Fibroblast of lung (primary cell): ENCODE results near the gene ETFA. TPM values are rescaled to one million over a fixed set of nuclear protein-coding genes. Genes with fewer than 3 reads are reported as not detected.
A peak's percentile ranks its signal among the peaks of the same experiment; 100 is the strongest.
"Not testable (repeated sequence)": the region's sequence is repeated elsewhere in the genome, so short reads cannot be mapped to it uniquely, and the experiment has no call there.

Experiments used
- DNase-seq, 2 donors: peaks; one replicate each; pipeline versions ENCODE4 v3.0.0 to v3.0.0-alpha.2; 2010; ENCODE audit warnings: low read depth in 2 of 2
- H2AFZ ChIP-seq: 2 replicates; pipeline ENCODE4 v1.5.1; 2012; ENCODE audit warnings: low read length, control low read depth, inconsistent platforms
- H3K27ac ChIP-seq: 2 replicates; pipeline ENCODE4 v1.5.1; 2011; ENCODE audit warnings: low read length, control low read depth; ENCODE audit not compliant: insufficient read depth
- H3K27me3 ChIP-seq: 2 replicates; pipeline ENCODE4 v1.5.1; 2011; ENCODE audit warnings: mild to moderate bottlenecking, low read length; ENCODE audit not compliant: control insufficient read depth, insufficient read depth
- H3K36me3 ChIP-seq: 2 replicates; pipeline ENCODE4 v1.5.1; 2011; ENCODE audit warnings: low read length; ENCODE audit not compliant: control insufficient read depth, insufficient read depth
- H3K4me1 ChIP-seq: 2 replicates; pipeline ENCODE4 v1.5.1; 2011; ENCODE audit warnings: low read length; ENCODE audit not compliant: control insufficient read depth, insufficient read depth; ENCODE audit errors: extremely low read depth
- H3K4me2 ChIP-seq: 2 replicates; pipeline ENCODE4 v1.5.1; 2011; ENCODE audit warnings: low read length, control low read depth; ENCODE audit not compliant: insufficient read depth; ENCODE audit errors: extremely low read depth
- H3K4me3 ChIP-seq, 4 experiments: fragments of 200-600 bp in 1 of 4; sonication (generic) in 1 of 4; replicated peaks in 1 of 4; 2 replicates each; pipeline ENCODE4 v1.5.1; 2011 to 2016; ENCODE audit warnings: low read length in 4 of 4, low read depth in 3 of 4, mild to moderate bottlenecking in 3 of 4, control low read depth in 2 of 4, inconsistent platforms in 1 of 4, mixed read lengths in 1 of 4; ENCODE audit not compliant: insufficient read depth in 1 of 4; ENCODE audit errors: control extremely low read depth in 1 of 4
- H3K79me2 ChIP-seq: 2 replicates; pipeline ENCODE4 v1.5.1; 2012; ENCODE audit warnings: mild to moderate bottlenecking, low read length, inconsistent platforms; ENCODE audit not compliant: control insufficient read depth, insufficient read depth
- H3K9ac ChIP-seq: 2 replicates; pipeline ENCODE4 v1.5.1; 2011; ENCODE audit warnings: mild to moderate bottlenecking, low read length, control low read depth; ENCODE audit not compliant: insufficient read depth
- H3K9me3 ChIP-seq: 2 replicates; pipeline ENCODE4 v1.5.1; 2012; ENCODE audit warnings: low read depth, low read length; ENCODE audit not compliant: control insufficient read depth, insufficient read depth
- H4K20me1 ChIP-seq: 2 replicates; pipeline ENCODE4 v1.5.1; 2011; ENCODE audit warnings: low read length; ENCODE audit not compliant: control insufficient read depth, insufficient read depth; ENCODE audit errors: extremely low read depth
- CTCF ChIP-seq, 2 donors: IDR thresholded peaks in 1 of 2; conservative IDR thresholded peaks in 1 of 2; 1 replicate in 1 of 2; 2 replicates in 1 of 2; pipeline ENCODE4 v1.5.1; 2011 to 2012; ENCODE audit warnings: low read length in 2 of 2, control low read depth in 1 of 2, inconsistent platforms in 1 of 2, low read depth in 1 of 2, mild to moderate bottlenecking in 1 of 2
- EZH2 ChIP-seq: IDR thresholded peaks from 2 replicates; pipeline ENCODE4 v1.5.1; 2012; ENCODE audit warnings: low read length, control low read depth, mild to moderate bottlenecking; ENCODE audit errors: missing control alignments
- polyA plus RNA-seq, 2 donors: library from polyadenylated mRNA; depleted of rRNA in 1 of 2; stranded (reverse) in 1 of 2; unstranded in 1 of 2; fragments of >200 nt; gene quantifications; 2 replicates each; pipeline ENCODE4 v1.2.1, GENCODE V29; 2011 to 2012; ENCODE audit warnings: missing spikeins in 1 of 2
- total RNA-seq: library from RNA; depleted of rRNA; stranded (reverse); fragments of >200 nt; gene quantifications from 2 replicates; pipeline ENCODE4 v1.2.1, GENCODE V29; 2014

ETFA gene
- total and polyA plus RNA-seq, 2 donors (not counting 1 experiment from before 2014, with no cell fraction given): 129 to 161 TPM

- Histone ChIP-seq H3K9me3 (no peaks in the 10 kb centered on the region), H3K4me3 (no peak overlapping the region), H3K79me2 (no peaks in the 10 kb centered on the region), H3K27ac (no peak overlapping the region), H3K36me3 (peaks cover 2% of the 10 kb centered on the region), H2AFZ (no peak overlapping the region), H3K27me3 (no peaks in the 10 kb centered on the region), H3K9ac (no peak overlapping the region), H4K20me1 (no peaks in the 10 kb centered on the region), H3K4me1 (no peaks in the 10 kb centered on the region), H3K4me2 (no peak overlapping the region)
- peak; percentile 14 to 40 for DNase-seq
- TF ChIP-seq EZH2 (no peak), CTCF (conservative IDR thresholded peaks at IDR 0.05 in 1 of 2, IDR thresholded peaks at IDR 0.05 in 1 of 2; ENCODE audit: low read depth in 1 of 2, low read length in 2 of 2) (no peak)
Observed at GRCh38 chr15:76274226-76274625, 37.0 kb downstream of the ETFA start.

GRCh38 chr15:76270876-76271275 lies 40.4 kb downstream of the ETFA start:
- Histone ChIP-seq H3K9ac (no peak overlapping the region), H3K27me3 (no peaks in the 10 kb centered on the region), H3K4me1 (no peaks in the 10 kb centered on the region), H3K4me3 (no peak overlapping the region), H3K4me2 (no peak overlapping the region), H2AFZ (no peak overlapping the region), H3K9me3 (no peaks in the 10 kb centered on the region), H4K20me1 (no peaks in the 10 kb centered on the region), H3K79me2 (no peaks in the 10 kb centered on the region), H3K36me3 (peaks cover 3% of the 10 kb centered on the region), H3K27ac (no peak overlapping the region)
- DNase-seq: no peak
- TF ChIP-seq CTCF (conservative IDR thresholded peaks at IDR 0.05 in 1 of 2, IDR thresholded peaks at IDR 0.05 in 1 of 2; ENCODE audit: low read depth in 1 of 2, low read length in 2 of 2) (no peak), EZH2 (no peak)

- no peaks in the 10 kb centered on the region for H3K4me1 ChIP-seq
- no peak overlapping the region for H3K4me2 ChIP-seq
- H3K36me3 ChIP-seq: peaks cover 2% of the 10 kb centered on the region
- H3K9me3 ChIP-seq: no peaks in the 10 kb centered on the region
- no peak for DNase-seq
- no peaks in the 10 kb centered on the region for H4K20me1 ChIP-seq
- no peak overlapping the region for H3K9ac ChIP-seq
- H3K4me3 ChIP-seq: no peak overlapping the region
- H2AFZ ChIP-seq: no peak overlapping the region
- TF ChIP-seq CTCF (conservative IDR thresholded peaks at IDR 0.05 in 1 of 2, IDR thresholded peaks at IDR 0.05 in 1 of 2; ENCODE audit: low read depth in 1 of 2, low read length in 2 of 2) (no peak), EZH2 (no peak)
- H3K79me2 ChIP-seq: no peaks in the 10 kb centered on the region
- no peaks in the 10 kb centered on the region for H3K27me3 ChIP-seq
- H3K27ac ChIP-seq: no peak overlapping the region
Observed at GRCh38 chr15:76267077-76267476, 44.2 kb downstream of the ETFA start.

GRCh38 chr15:76265769-76266168 lies 45.5 kb downstream of the ETFA start:
- not testable (repeated sequence) for H4K20me1 ChIP-seq, H3K4me3 ChIP-seq, H3K27me3 ChIP-seq, H3K9me3 ChIP-seq, H3K36me3 ChIP-seq, H3K9ac ChIP-seq, H3K79me2 ChIP-seq, H3K27ac ChIP-seq, DNase-seq, H2AFZ ChIP-seq, H3K4me1 ChIP-seq, H3K4me2 ChIP-seq
